Activated gamma-delta T cell treated with anti-CD3 and anti-CD28 coated beads, Interleukin-2, amount 50 U/mL, for 16 hours (primary cell): ENCODE results near the gene CCND3.
"Not testable (repeated sequence)": the region's sequence is repeated elsewhere in the genome, so short reads cannot be mapped to it uniquely, and the experiment has no call there.

Experiments used
- DNase-seq: peaks from one replicate; pipeline ENCODE4 v3.0.0-alpha.2; 2020; ENCODE audit warnings: low read depth

The CCND3 gene

GRCh38 chr6:41947581-41948220 lies 6.1 kb upstream of the CCND3 start:
- no peak for DNase-seq

- no peak for DNase-seq
Observed at GRCh38 chr6:41943456-41943855, 1.8 kb upstream of the CCND3 start.

GRCh38 chr6:41942882-41943281 lies 1.3 kb upstream of the CCND3 start:
- not testable (repeated sequence) for DNase-seq

- DNase-seq = no peak
Observed at GRCh38 chr6:41942067-41942851, 651 bp upstream of the CCND3 start.

GRCh38 chr6:41940759-41941279 lies 789 bp downstream of the CCND3 start:
- DNase-seq = peak; percentile 51

- DNase-seq = no peak
Observed at GRCh38 chr6:41939848-41940758, 1.5 kb downstream of the CCND3 start.

GRCh38 chr6:41939176-41939847 lies 2.3 kb downstream of the CCND3 start:
- no peak for DNase-seq

- no peak for DNase-seq
Observed at GRCh38 chr6:41938590-41939175, 2.9 kb downstream of the CCND3 start.

GRCh38 chr6:41937861-41938574 lies 3.6 kb downstream of the CCND3 start:
- peak; percentile 30 for DNase-seq

GRCh38 chr6:41937472-41937860 lies 4.1 kb downstream of the CCND3 start:
- DNase-seq = no peak

- DNase-seq = peak; percentile 75
Observed at GRCh38 chr6:41936073-41936837, 5.4 kb downstream of the CCND3 start.

GRCh38 chr6:41935685-41936072 lies 5.9 kb downstream of the CCND3 start:
- DNase-seq = no peak

GRCh38 chr6:41935193-41935574 lies 6.4 kb downstream of the CCND3 start:
- DNase-seq = no peak

GRCh38 chr6:41934278-41935192 lies 7.1 kb downstream of the CCND3 start:
- no peak for DNase-seq

- no peak for DNase-seq
Observed at GRCh38 chr6:41932378-41932777, 9.2 kb downstream of the CCND3 start.

GRCh38 chr6:41931792-41932191 lies 9.8 kb downstream of the CCND3 start:
- DNase-seq = no peak

- DNase-seq = no peak
Observed at GRCh38 chr6:41929924-41930323, 11.7 kb downstream of the CCND3 start.

GRCh38 chr6:41927253-41927652 lies 14.4 kb downstream of the CCND3 start:
- no peak for DNase-seq

- DNase-seq = no peak
Observed at GRCh38 chr6:41922154-41922553, 19.5 kb downstream of the CCND3 start.
